Adrenal gland (tissue), 5 donors: ENCODE results near the gene RSU1.

Experiments used
- CTCF ChIP-seq, 6 experiments: fragments of 450-650 bp in 4 of 6; fragments of 200-600 bp in 2 of 6; sonication (generic) in 1 of 6; IDR thresholded peaks; 1 replicate in 5 of 6; 2 replicates in 1 of 6; pipeline versions ENCODE4 v1.5.1 to v1.8.0; 2016 to 2021; ENCODE audit warnings: antibody characterized with exemption in 6 of 6, mild to moderate bottlenecking in 2 of 6, moderate library complexity in 1 of 6
- POLR2A ChIP-seq, 2 donors: fragments of 450-650 bp; IDR thresholded peaks; one replicate each; pipeline ENCODE4 v1.6.1; 2017; ENCODE audit warnings: antibody characterized with exemption in 2 of 2, mild to moderate bottlenecking in 2 of 2, moderate library complexity in 1 of 2
- donor health status: DM: no; HTN: no; CAD: no.

GRCh38 chr10:16832351-16833080 lies 15.3 kb upstream of the RSU1 start:
- TF ChIP-seq CTCF (IDR thresholded peaks at IDR 0.05) (no peak), POLR2A (IDR thresholded peaks at IDR 0.05) (no peak)
